ENCODE data around the gene SPAG4. TPM values are rescaled to one million over a fixed set of nuclear protein-coding genes. Genes with fewer than 3 reads are reported as not detected.

SPAG4 gene
- total and polyA plus RNA-seq, 10 of the 15 experiments (the other 5 are each of a cell fraction or from before 2014, with no cell fraction given), result 0.90 to 12.5 (median 2.4) TPM

GRCh38 chr20:35598899-35599775 lies 16.5 kb upstream of the SPAG4 start:
- ChIA-PET POLR2A (no interaction called here), RAD21 (ENCODE audit: unreplicated experiment) (no interaction called here), SMC1A (ENCODE audit: uncharacterized antibody, unreplicated experiment) (interaction anchor here (0.5 kb wide), 1 partner anchor 93 kb away, joined by 3 read pairs; no protein-coding TSS in a partner anchor), CTCF (interaction anchor here (1.5 kb wide), 2 partner anchors 21 to 136 kb away, joined by 3 read pairs; no protein-coding TSS in a partner anchor)
- H3K4me3 ChIP-seq, result no peak overlapping the region
- H3K79me2 ChIP-seq (ENCODE audit: control insufficient read depth, insufficient read depth, low read length), result no peaks in the 10 kb centered on the region
- intact Hi-C loops (cut with micrococcal nuclease; ENCODE audit: unreplicated experiment) (no loop called here), in situ Hi-C loops (cut with MboI) (no loop called here)
- 68% methylated on average over 21 of the region's 22 CpGs for WGBS (ENCODE audit: insufficient coverage, insufficient replicate concordance, low lambda C conversion rate, missing lambda C conversion rate)
- no peak overlapping the region for H3K4me2 ChIP-seq (ENCODE audit: control insufficient read depth, insufficient read depth)
- H3K9ac ChIP-seq (ENCODE audit: control insufficient read depth, insufficient read depth, low read length), result no peak overlapping the region
- peaks cover 7% of the 10 kb centered on the region for H3K4me1 ChIP-seq (ENCODE audit: control insufficient read depth, insufficient read depth, low read length)
- no peak for TF ChIP-seq ZNF217 (IDR thresholded peaks at IDR 0.05)
- TF ChIP-seq ASH2L (IDR thresholded peaks at IDR 0.05; ENCODE audit: borderline replicate concordance, low read depth), result no peak
- TF ChIP-seq LARP7 (IDR thresholded peaks at IDR 0.05), result no peak
- TF ChIP-seq NR2F1 (conservative IDR thresholded peaks at IDR 0.05), result no peak
- no peak for TF ChIP-seq RAD21 (IDR thresholded peaks at IDR 0.05; ENCODE audit: insufficient read depth, low read depth, low read length)
- no peak for TF ChIP-seq SMC3 (IDR thresholded peaks at IDR 0.05; ENCODE audit: borderline replicate concordance, low read length)
- no peak for TF ChIP-seq TCF12 (IDR thresholded peaks at IDR 0.05; ENCODE audit: low read depth, low read length)
- no peak for TF ChIP-seq IRF5 (IDR thresholded peaks at IDR 0.05; ENCODE audit: borderline replicate concordance)
- no peak for TF ChIP-seq KLF5 (IDR thresholded peaks at IDR 0.05; ENCODE audit: partially characterized antibody)
- no peak for TF ChIP-seq NRF1 (conservative IDR thresholded peaks at IDR 0.05; ENCODE audit: low read depth, low read length)
- no peak for TF ChIP-seq EZH2 (IDR thresholded peaks at IDR 0.05; ENCODE audit: borderline replicate concordance, control insufficient read depth, low read depth, low read length)
- TF ChIP-seq ATF3 (IDR thresholded peaks at IDR 0.05; ENCODE audit: borderline replicate concordance, extremely low read depth, low read depth, low read length), result no peak
- no peak for TF ChIP-seq STAT3 (IDR thresholded peaks at IDR 0.05; ENCODE audit: low read depth, low read length)
- TF ChIP-seq CBX3 (IDR thresholded peaks at IDR 0.05; ENCODE audit: borderline replicate concordance, low read depth), result no peak
- ATAC-seq (no peak), FAIRE-seq (no peak), DNase-seq (ENCODE audit: low read depth, low spot score) (no peak)
- BruUV-seq (replicated peaks), result no TSS peak
- H3K27me3 ChIP-seq (replicated peaks in 1 of 2; ENCODE audit: control insufficient read depth in 2 of 2, insufficient read depth in 2 of 2, low read length in 1 of 2), result peaks cover 9 to 11% of the 10 kb centered on the region in 2 experiments; a peak in 3 of 4 replicates
- H3K36me3 ChIP-seq (ENCODE audit: control insufficient read depth in 2 of 2, insufficient read depth in 2 of 2, low read length in 1 of 2), result no peaks in the 10 kb centered on the region
- H3K9me3 ChIP-seq (replicated peaks; ENCODE audit: control insufficient read depth, insufficient read depth, low read length), result no peaks in the 10 kb centered on the region
- H3K27ac ChIP-seq (ENCODE audit: control insufficient read depth, insufficient read depth), result no peak overlapping the region
- no peak overlapping the region for H2AFZ ChIP-seq (ENCODE audit: control insufficient read depth, low read depth, low read length)
- no peaks in the 10 kb centered on the region for H4K20me1 ChIP-seq (ENCODE audit: control insufficient read depth, insufficient read depth)

Data from GM12878 (cell line).